HG03060 (cell line): ENCODE data around the gene SKP2.
"Not testable (repeated sequence)": the region's sequence is repeated elsewhere in the genome, so short reads cannot be mapped to it uniquely, and the experiment has no call there.

ENCODE experiments used
- ATAC-seq: cut with Tn5 transposase; IDR thresholded peaks from one replicate; pipeline ENCODE4 v1.9.1; 2021; ENCODE audit warnings: low read depth, moderate number of reproducible peaks; ENCODE audit not compliant: unreplicated experiment

Gene SKP2

DNA sequence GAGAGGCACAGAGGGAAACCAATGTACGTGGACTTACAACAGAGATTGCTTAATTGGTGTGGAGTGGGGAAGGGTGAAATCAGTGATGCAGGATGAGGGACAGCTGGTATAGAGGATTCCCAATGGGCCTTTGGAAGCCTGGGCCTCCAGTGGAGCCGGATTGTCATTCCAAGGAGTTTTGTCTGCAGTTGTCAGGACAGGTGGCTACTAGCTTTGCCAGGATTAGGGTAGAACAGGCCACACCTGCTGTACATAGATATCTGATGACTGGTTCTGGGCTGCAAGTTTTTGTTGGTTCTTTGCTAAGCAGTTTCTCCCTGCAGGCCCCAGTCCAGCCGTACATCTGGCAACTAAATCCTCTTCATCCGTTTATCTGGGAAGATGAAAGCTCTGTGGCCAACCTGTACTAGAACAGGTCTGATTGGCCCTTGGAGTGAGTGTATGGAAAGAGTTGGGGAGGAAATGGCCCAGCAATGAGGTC, 4.2 kb downstream of the SKP2 start:
- no peak for ATAC-seq

DNA sequence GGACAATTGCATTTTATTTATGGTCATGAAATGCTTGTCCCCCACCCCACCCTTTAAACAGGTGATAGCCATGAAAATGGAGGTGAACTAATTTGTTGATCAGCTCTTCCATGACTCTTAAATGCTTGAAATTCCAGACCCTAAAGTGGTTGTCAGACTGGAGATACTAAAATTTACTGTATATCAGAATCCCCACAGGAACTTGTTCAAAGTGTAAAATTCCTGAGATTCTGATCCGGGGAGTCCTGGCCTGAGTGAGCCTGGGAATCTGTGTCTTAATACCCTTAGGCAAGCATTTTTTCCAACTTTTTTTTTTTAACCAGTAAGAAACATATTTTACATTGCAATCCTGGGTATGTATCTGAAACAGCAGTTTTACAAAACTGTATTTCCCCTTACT, 4.7 kb downstream of the SKP2 start:
- ATAC-seq: no peak

- no peak for ATAC-seq
Measured at GRCh38 chr5:36158144-36158543, 6.2 kb downstream of the SKP2 start.

- no peak for ATAC-seq
Measured at GRCh38 chr5:36160617-36161016, 8.7 kb downstream of the SKP2 start.

GRCh38 chr5:36161361-36161760, 9.4 kb downstream of the SKP2 start:
- no peak for ATAC-seq

DNA sequence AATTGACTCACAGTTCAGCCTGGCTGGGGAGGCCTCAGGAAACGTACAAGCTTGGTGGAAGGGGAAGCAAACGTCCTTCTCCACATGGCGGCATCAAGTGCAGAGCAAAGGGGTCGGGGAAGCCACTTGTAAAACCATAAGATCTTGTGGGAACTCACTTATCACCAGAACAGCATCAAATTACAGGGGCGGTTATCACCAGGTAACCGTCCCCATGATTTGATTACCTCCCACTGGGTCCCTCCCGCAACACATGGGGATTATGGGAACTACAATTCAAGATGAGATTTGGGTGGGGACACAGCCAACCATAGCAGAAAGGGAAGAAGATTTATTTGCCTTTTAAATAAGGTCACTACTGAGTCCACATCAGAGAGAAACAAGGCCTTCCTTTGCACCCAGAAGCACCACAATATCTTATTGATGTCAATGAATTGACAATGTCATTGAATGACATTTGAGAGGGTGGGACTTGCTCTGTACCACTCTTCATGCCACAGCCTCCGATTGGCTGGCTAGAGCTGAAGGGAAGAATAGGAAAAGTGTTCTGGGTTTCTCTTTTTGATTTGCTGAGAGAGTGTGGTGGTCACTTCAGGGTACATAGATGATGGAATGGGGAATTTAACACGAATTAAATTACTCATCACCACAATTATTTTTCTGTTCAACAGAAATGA, 11.0 kb downstream of the SKP2 start:
- ATAC-seq: no peak

DNA sequence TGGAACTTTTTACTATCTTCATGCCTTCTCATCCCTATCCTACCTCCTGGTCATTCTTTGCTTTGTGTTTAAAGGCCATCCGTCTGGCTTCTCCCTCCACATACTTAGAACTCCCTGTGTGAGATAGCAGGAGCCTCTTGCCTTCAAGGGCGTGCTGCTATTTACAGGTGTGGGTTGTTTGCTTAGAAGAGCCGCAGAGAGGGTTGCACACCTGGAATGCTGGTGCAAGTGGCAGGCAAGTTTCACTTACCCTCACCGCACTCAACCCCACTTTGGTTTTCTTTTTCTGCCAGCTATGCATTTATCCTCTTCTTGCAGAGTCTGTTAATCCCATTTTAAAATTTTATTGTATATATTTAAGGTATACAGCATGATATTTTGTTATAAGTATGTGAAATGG, 12.6 kb downstream of the SKP2 start:
- ATAC-seq: no peak

DNA sequence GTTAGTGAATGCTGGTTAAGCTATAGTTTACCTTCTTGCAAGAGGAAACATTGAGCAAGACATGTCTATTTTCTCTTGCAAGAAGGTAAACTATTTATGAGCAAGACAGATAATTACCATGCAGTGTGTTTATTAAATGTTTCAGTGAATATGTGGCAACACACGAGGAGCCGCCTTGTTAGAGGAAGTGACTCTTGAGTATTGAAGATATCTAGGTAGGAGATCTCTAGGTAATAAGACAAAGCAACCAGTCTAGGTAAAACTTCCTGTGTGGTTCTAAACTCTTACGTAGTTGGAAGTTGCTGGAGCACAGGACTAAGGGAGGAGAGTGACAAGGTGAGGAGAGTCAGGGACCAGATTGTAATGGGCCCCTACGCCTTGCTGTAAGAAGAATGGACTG, 16.8 kb downstream of the SKP2 start:
- no peak for ATAC-seq

GRCh38 chr5:36170832-36171424, 19.0 kb downstream of the SKP2 start:
- ATAC-seq: no peak

- ATAC-seq: no peak
Measured at GRCh38 chr5:36172599-36172998, 20.7 kb downstream of the SKP2 start.

- ATAC-seq: no peak
Measured at GRCh38 chr5:36173426-36173825, 21.5 kb downstream of the SKP2 start.

- ATAC-seq: no peak
Measured at GRCh38 chr5:36174119-36174518, 22.2 kb downstream of the SKP2 start.

GRCh38 chr5:36175043-36175442, 23.1 kb downstream of the SKP2 start:
- ATAC-seq: no peak

DNA sequence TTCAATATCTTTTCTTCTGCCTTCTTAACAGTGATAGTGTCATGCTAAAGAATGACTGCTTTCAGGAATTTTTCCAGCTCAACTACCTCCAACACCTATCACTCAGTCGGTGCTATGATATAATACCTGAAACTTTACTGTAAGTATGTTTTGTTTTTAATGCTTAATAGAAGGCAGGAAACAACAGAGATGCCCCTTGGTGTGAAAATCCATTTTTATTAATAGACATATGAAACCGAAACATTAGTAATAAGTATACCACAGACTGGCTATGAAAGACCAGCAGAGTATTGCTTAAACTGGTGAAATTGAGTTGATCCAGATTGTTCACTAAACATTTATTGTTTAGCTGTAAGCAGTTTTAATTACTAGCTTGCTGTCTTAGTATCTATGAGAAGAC, 25.2 kb downstream of the SKP2 start:
- ATAC-seq: peak; percentile 93

DNA sequence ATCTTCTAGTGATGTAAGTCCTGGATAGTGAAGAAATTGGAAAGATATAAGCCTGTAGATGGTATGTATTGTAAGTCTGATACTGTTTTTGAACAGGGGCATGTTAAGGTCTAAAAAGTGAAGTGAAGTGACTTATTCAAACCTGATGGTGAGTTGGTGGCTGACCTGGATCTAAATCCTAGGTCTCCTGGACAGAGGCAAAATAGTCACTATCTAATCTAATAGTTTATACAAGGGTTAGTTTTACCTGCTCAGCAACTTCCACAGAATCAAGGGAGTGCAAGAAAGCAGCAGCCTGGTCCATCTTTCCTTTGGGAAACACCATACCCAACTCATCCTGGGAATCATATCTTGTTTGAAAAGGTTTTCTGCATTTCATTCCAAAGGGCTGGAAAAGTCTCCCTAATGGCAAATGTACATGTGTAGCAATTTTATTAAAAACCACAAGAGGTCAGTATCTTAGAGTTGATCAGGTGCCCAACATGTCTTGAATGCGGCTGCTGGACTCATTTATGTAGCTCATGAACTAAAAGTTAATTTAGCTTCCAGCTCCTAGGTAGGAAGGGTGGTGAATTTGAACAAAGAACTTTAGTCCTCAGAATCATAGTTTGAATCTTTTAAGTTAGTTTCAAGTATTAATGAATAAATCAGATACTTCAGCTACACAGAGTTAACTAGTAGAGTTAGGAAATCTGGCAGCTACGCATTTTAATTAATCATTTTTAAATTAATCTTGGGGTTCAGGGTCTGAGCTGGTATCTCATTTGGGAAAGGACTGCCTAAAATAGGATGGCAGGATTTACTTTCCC, 26.0 kb downstream of the SKP2 start:
- no peak for ATAC-seq

GRCh38 chr5:36178524-36178890, 26.6 kb downstream of the SKP2 start:
- ATAC-seq: no peak

- no peak for ATAC-seq
Measured at GRCh38 chr5:36179950-36180349, 28.0 kb downstream of the SKP2 start.

- ATAC-seq: no peak
Measured at GRCh38 chr5:36180556-36181350, 28.8 kb downstream of the SKP2 start.

DNA sequence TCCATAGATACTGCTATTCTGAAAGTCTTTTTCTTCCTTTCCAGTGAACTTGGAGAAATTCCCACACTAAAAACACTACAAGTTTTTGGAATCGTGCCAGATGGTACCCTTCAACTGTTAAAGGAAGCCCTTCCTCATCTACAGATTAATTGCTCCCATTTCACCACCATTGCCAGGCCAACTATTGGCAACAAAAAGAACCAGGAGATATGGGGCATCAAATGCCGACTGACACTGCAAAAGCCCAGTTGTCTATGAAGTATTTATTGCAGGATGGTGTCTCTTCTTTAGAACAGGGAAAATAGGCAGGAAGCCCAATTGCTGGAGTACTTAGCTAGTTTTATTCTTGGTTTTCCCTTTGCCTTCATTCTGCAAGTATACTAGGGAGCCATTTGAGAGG, 29.9 kb downstream of the SKP2 start:
- no peak for ATAC-seq

GRCh38 chr5:36184408-36184807, 32.5 kb downstream of the SKP2 start:
- not testable (repeated sequence) for ATAC-seq

- ATAC-seq: no peak
Measured at GRCh38 chr5:36193746-36194145, 41.8 kb downstream of the SKP2 start.
